ENCODE results near the gene BMPER.
"Not testable (repeated sequence)": the region's sequence is repeated elsewhere in the genome, so short reads cannot be mapped to it uniquely, and the experiment has no call there.

BMPER gene

GRCh38 chr7:34145603-34146002, 240.3 kb downstream of the BMPER start:
- DNase-seq, result no peak

GRCh38 chr7:34153656-34154270, 248.4 kb downstream of the BMPER start:
- DNase-seq, result peak; percentile 36

- peak; percentile 99 for DNase-seq
Measured at GRCh38 chr7:34155220-34155908, 250.0 kb downstream of the BMPER start.

GRCh38 chr7:34156336-34156735, 251.0 kb downstream of the BMPER start:
- DNase-seq, result peak; percentile 86

GRCh38 chr7:34157137-34157536, 251.8 kb downstream of the BMPER start:
- DNase-seq, result peak; percentile 44

GRCh38 chr7:34158368-34159153, 253.2 kb downstream of the BMPER start:
- no peak for DNase-seq

- DNase-seq, result peak; percentile 95
Measured at GRCh38 chr7:34160261-34160752, 255.0 kb downstream of the BMPER start.

GRCh38 chr7:34162027-34162565, 256.8 kb downstream of the BMPER start:
- peak; percentile 20 for DNase-seq

- DNase-seq, result no peak
Measured at GRCh38 chr7:34162677-34163076, 257.3 kb downstream of the BMPER start.

- DNase-seq, result no peak
Measured at GRCh38 chr7:34163956-34164355, 258.6 kb downstream of the BMPER start.

GRCh38 chr7:34165466-34165865, 260.1 kb downstream of the BMPER start:
- peak; percentile 44 for DNase-seq

GRCh38 chr7:34165927-34166550, 260.7 kb downstream of the BMPER start:
- DNase-seq, result peak; percentile 45

GRCh38 chr7:34168013-34168412, 262.7 kb downstream of the BMPER start:
- DNase-seq, result no peak

- not testable (repeated sequence) for DNase-seq
Measured at GRCh38 chr7:34174688-34175616, 269.6 kb downstream of the BMPER start.

GRCh38 chr7:34175837-34176236, 270.5 kb downstream of the BMPER start:
- DNase-seq, result no peak

- no peak for DNase-seq
Measured at GRCh38 chr7:34177476-34177875, 272.1 kb downstream of the BMPER start.

GRCh38 chr7:34181271-34181958, 276.1 kb downstream of the BMPER start:
- DNase-seq, result no peak

GRCh38 chr7:34184466-34184865, 279.1 kb downstream of the BMPER start:
- DNase-seq, result peak; percentile 28

- DNase-seq, result peak; percentile 25
Measured at GRCh38 chr7:34187798-34188307, 282.5 kb downstream of the BMPER start.

GRCh38 chr7:34189031-34189430, 283.7 kb downstream of the BMPER start:
- no peak for DNase-seq

- DNase-seq, result no peak
Measured at GRCh38 chr7:34190299-34190698, 285.0 kb downstream of the BMPER start.

Data from fibroblast of skin of abdomen (primary cell).